SHP77 treated with DMSO at 0.1 percent for 48 hours (cell line): ENCODE measurements around the gene IFT81.
"Not testable (repeated sequence)": the region's sequence is repeated elsewhere in the genome, so short reads cannot be mapped to it uniquely, and the experiment has no call there.

Source experiments
- DNase-seq: peaks from one replicate; lab custom pipeline; 2025; lab: John Stamatoyannopoulos, UW

IFT81 gene

GRCh38 chr12:110205931-110206330, 81.8 kb downstream of the IFT81 start:
- no peak for DNase-seq

GRCh38 chr12:110211639-110212536, 87.7 kb downstream of the IFT81 start:
- not testable (repeated sequence) for DNase-seq

GRCh38 chr12:110217996-110218674, 94.0 kb downstream of the IFT81 start:
- DNase-seq = no peak

GRCh38 chr12:110222027-110222426, 97.9 kb downstream of the IFT81 start:
- no peak for DNase-seq

- no peak for DNase-seq
Observed at GRCh38 chr12:110222433-110222832, 98.3 kb downstream of the IFT81 start.

- DNase-seq = no peak
Observed at GRCh38 chr12:110223777-110224378, 99.7 kb downstream of the IFT81 start.

- DNase-seq = no peak
Observed at GRCh38 chr12:110224379-110225304, 100.5 kb downstream of the IFT81 start.

- no peak for DNase-seq
Observed at GRCh38 chr12:110227138-110227537, 103.0 kb downstream of the IFT81 start.

GRCh38 chr12:110228348-110228747, 104.2 kb downstream of the IFT81 start:
- not testable (repeated sequence) for DNase-seq

GRCh38 chr12:110228756-110229155, 104.6 kb downstream of the IFT81 start:
- DNase-seq = no peak

- no peak for DNase-seq
Observed at GRCh38 chr12:110229409-110229808, 105.3 kb downstream of the IFT81 start.

GRCh38 chr12:110230655-110231054, 106.5 kb downstream of the IFT81 start:
- DNase-seq = no peak

- no peak for DNase-seq
Observed at GRCh38 chr12:110233212-110233903, 109.2 kb downstream of the IFT81 start.

- no peak for DNase-seq
Observed at GRCh38 chr12:110234331-110234751, 110.2 kb downstream of the IFT81 start.

- DNase-seq = no peak
Observed at GRCh38 chr12:110234755-110235154, 110.6 kb downstream of the IFT81 start.

GRCh38 chr12:110235383-110235782, 111.2 kb downstream of the IFT81 start:
- no peak for DNase-seq

GRCh38 chr12:110243227-110243626, 119.1 kb downstream of the IFT81 start:
- DNase-seq = no peak

- no peak for DNase-seq
Observed at GRCh38 chr12:110244372-110244771, 120.2 kb downstream of the IFT81 start.

GRCh38 chr12:110244829-110245228, 120.7 kb downstream of the IFT81 start:
- no peak for DNase-seq

- no peak for DNase-seq
Observed at GRCh38 chr12:110245369-110245772, 121.2 kb downstream of the IFT81 start.
